Esophagus squamous epithelium (tissue), 5 donors: ENCODE results near the gene ANKRD13A. TPM values are rescaled to one million over a fixed set of nuclear protein-coding genes. Genes with fewer than 3 reads are reported as not detected.
"Not testable (repeated sequence)": the region's sequence is repeated elsewhere in the genome, so short reads cannot be mapped to it uniquely, and the experiment has no call there.

ENCODE experiments used
- DNase-seq: peaks from one replicate; lab custom pipeline; 2025; lab: John Stamatoyannopoulos, UW
- H3K27ac ChIP-seq, 4 donors: fragments of 200-600 bp; sonication (generic); one replicate each; pipeline ENCODE4 v1.5.1; 2016 to 2019; ENCODE audit warnings: mild to moderate bottlenecking in 1 of 4
- H3K27me3 ChIP-seq, 4 donors: fragments of 200-600 bp; sonication (generic); 1 replicate in 3 of 4; 2 replicates in 1 of 4; pipeline versions ENCODE4 v1.5.1 to v1.6.0; 2017 to 2021; ENCODE audit warnings: antibody characterized with exemption in 1 of 4
- H3K36me3 ChIP-seq, 3 donors: fragments of 200-600 bp; sonication (generic); one replicate each; pipeline ENCODE4 v1.5.1; 2016 to 2019
- H3K4me1 ChIP-seq, 3 donors: fragments of 200-600 bp; sonication (generic); one replicate each; pipeline ENCODE4 v1.5.1; 2017 to 2019
- H3K4me3 ChIP-seq, 4 donors: fragments of 200-600 bp; sonication (generic); 1 replicate in 3 of 4; 2 replicates in 1 of 4; pipeline ENCODE4 v1.5.1; 2016 to 2019; ENCODE audit warnings: mild to moderate bottlenecking in 2 of 4, moderate library complexity in 1 of 4
- H3K9me3 ChIP-seq, 3 donors: fragments of 200-600 bp; sonication (generic); one replicate each; pipeline ENCODE4 v1.5.1; 2016 to 2019
- POLR2A ChIP-seq, 4 donors: fragments of 450-650 bp; IDR thresholded peaks; one replicate each; pipeline ENCODE4 v1.6.1; 2017; ENCODE audit warnings: antibody characterized with exemption in 4 of 4, mild to moderate bottlenecking in 4 of 4, moderate library complexity in 3 of 4
- WGBS, 2 donors: methylation state at CpG; one replicate each; pipeline ENCODE4 v1.1.5; 2018; 5-methylcytosine and 5-hydroxymethylcytosine counted together
- intact Hi-C: fragments of 100-400 bp; cut with DNase I; formaldehyde crosslinking; loops from one replicate; pipeline ENCODE4 v1.15.0; 2022
- total RNA-seq, 4 donors: library from RNA; depleted of rRNA; stranded (reverse); fragments of >200 nt; gene quantifications; one replicate each; pipeline ENCODE4 v1.1.0, GENCODE V29; 2016
- TF ChIP-seq, protein P1 (sequence below), 6 experiments: fragments of 450-650 bp in 4 of 6; fragments of 200-600 bp in 2 of 6; sonication (generic) in 2 of 6; IDR thresholded peaks; one replicate each; pipeline ENCODE4 v1.5.1; 2016 to 2019; ENCODE audit warnings: antibody characterized with exemption in 6 of 6, mild to moderate bottlenecking in 4 of 6, moderate library complexity in 4 of 6
- donor health status: DM: yes; HTN: yes; CAD: no.

ANKRD13A gene
- total RNA-seq, 4 donors from 2014 or later: 67.6 to 92.9 (median 72.8) TPM

DNA sequence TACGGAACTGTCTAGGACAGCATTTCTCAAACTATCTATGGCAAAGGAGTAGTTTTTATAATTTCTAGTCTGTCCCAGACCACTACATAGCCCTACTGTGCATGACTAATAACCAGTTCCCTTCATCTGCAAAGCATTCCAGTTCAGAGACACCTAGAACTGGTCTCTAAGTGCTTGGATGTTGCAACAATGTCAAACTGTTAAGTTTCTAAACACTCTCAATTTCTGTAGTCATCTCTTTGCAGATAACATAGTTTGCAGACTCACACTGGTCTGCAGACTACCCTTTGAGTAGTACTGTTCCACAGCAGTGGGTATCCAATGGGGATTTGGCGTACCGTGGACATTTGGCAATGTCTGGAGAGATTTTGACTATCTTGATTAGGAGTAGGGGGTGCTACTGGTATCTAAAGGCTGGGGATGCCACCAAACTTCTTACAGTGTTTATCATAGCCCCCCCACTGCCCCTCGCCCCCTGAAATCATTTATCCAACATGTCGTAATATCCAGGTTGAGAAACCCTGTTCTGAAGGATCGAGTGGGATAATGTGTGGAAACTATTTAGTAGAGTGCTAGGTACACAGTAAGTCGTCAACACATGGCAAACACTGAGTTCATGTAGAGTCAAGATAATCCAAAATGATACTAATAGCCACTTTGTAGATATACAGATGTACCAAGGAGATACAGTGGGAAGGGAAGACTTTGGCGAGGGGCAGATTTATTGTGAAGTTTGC lies 47.4 kb downstream of the ANKRD13A start:
- no peak overlapping the region for H3K27ac ChIP-seq
- no peak overlapping the region for H3K4me3 ChIP-seq
- H3K36me3 ChIP-seq: peaks cover 0 to 19% (median 0%) of the 10 kb centered on the region in 3 donors
- TF ChIP-seq, protein P1, sequence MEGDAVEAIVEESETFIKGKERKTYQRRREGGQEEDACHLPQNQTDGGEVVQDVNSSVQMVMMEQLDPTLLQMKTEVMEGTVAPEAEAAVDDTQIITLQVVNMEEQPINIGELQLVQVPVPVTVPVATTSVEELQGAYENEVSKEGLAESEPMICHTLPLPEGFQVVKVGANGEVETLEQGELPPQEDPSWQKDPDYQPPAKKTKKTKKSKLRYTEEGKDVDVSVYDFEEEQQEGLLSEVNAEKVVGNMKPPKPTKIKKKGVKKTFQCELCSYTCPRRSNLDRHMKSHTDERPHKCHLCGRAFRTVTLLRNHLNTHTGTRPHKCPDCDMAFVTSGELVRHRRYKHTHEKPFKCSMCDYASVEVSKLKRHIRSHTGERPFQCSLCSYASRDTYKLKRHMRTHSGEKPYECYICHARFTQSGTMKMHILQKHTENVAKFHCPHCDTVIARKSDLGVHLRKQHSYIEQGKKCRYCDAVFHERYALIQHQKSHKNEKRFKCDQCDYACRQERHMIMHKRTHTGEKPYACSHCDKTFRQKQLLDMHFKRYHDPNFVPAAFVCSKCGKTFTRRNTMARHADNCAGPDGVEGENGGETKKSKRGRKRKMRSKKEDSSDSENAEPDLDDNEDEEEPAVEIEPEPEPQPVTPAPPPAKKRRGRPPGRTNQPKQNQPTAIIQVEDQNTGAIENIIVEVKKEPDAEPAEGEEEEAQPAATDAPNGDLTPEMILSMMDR (IDR thresholded peaks at IDR 0.05): no peak
- TF ChIP-seq POLR2A (IDR thresholded peaks at IDR 0.05): no peak
- DNase-seq: no peak
- no peaks in the 10 kb centered on the region for H3K27me3 ChIP-seq
- intact Hi-C loops: no loop called here
- no peaks in the 10 kb centered on the region for H3K9me3 ChIP-seq
- 84 to 94% methylated on average over 6 to 8 of the region's 8 CpGs for WGBS, 2 donors
- H3K4me1 ChIP-seq: peaks cover 0 to 39% (median 14%) of the 10 kb centered on the region in 3 donors

DNA sequence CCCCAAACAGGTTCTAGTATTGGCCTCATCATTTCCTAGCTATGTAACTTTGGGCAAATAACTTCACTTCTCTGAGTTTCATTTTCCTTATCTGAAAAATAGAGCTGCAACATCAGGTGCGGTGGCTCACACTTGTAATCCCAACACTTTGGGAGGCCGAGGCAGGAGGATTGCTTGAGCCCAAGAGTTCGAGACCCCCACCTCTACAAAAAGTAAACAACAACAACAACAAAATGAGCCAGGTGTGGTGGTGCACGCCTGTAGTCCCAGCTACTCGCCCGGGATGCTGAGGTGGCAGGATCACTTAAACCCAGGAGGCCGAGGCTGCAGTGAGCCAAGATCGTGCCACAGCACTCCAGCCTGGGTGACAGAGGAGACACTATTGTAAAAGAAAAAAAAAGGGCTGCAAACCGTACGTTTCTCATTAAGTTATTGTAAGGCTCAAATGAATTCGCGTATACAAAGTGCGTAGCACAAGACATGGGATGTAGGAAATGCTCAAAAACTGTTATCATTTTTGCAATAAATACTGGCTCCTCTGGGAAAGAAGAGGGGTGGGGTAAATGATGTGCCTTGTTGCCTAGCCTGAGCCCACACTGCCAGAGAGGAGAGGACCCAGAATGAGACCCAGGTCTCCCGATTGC lies 48.2 kb downstream of the ANKRD13A start:
- intact Hi-C loops: no loop called here
- Histone ChIP-seq H3K36me3 (peaks cover 0 to 11% (median 0%) of the 10 kb centered on the region in 3 donors), H3K9me3 (no peaks in the 10 kb centered on the region), H3K4me3 (peak overlapping the region; percentile 65 to 93 (median 85)), H3K27me3 (no peaks in the 10 kb centered on the region), H3K27ac (peak overlapping the region in 3 of 4 donors; percentile 75 to 83 (median 81)), H3K4me1 (peaks cover 0 to 38% (median 14%) of the 10 kb centered on the region in 3 donors)
- no peak for TF ChIP-seq POLR2A (IDR thresholded peaks at IDR 0.05)
- TF ChIP-seq, protein P1 (IDR thresholded peaks at IDR 0.05): no peak
- 66 to 74% methylated on average over 11 to 14 of the region's 14 CpGs for WGBS, 2 donors
- no peak for DNase-seq

DNA sequence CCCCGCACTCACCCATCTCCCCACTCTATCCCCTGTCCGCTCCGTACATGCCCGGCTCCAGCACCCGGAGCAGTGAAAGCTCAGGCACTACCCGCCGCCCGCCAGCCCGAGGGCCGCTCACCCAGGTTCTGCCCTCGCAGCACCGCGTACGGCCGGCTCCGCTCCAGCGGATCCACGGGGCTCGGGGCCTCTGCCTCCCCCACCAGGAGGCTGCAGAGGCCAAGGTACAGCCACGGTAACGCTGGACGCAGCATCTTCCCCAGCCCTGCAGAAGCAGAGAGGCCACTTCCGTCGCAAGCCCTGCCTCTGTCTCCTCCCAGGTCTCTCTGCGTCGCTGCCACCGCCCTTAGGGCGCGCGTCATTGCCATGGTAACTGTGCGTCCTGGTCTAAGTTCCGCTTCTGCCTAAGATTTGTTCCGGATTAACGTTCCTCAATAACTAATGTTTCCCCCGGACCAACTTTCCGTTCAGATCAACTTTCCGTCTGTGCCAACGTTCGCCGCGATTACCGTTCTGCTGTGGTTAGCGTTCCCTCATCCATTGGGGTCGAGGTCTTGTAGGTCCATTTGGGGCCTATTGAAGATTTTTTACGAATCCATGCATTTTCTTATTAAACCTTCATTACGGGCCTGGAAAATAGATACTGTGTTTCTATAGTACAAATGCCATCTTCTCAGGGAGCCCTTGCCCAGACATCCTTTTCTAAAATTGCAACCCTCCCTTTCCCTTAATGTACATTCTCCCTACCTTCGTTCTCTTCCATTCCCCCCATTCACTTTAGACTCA lies 49.2 kb downstream of the ANKRD13A start, which contains the start of gene C12orf76:
Gene C12orf76, minus strand, starts transcription at position 281 of the 786 bp plus-strand sequence. Its CDS starts 27 bp downstream, at position 254.
- TF ChIP-seq POLR2A (IDR thresholded peaks at IDR 0.05): peak in 1 of 4 donors; percentile 67
- TF ChIP-seq, protein P1 (IDR thresholded peaks at IDR 0.05): peak in 1 of 6 experiments; percentile 8
- intact Hi-C loops: no loop called here
- H3K4me3 ChIP-seq: peak within 1 kb of the TSS; percentile 65 to 93 (median 85)
- peaks cover 0 to 28% (median 14%) of the 10 kb centered on the region in 3 donors for H3K4me1 ChIP-seq
- H3K27me3 ChIP-seq: no peaks in the 10 kb centered on the region
- H3K36me3 ChIP-seq: peaks cover 0 to 7% (median 0%) of the 10 kb centered on the region in 3 donors
- H3K27ac ChIP-seq: peak within 1 kb of the TSS; percentile 75 to 89 (median 82)
- 3 to 4% methylated on average over 25 to 27 of the region's 47 CpGs for WGBS, 2 donors
- peak; percentile 80 for DNase-seq
- no peaks in the 10 kb centered on the region for H3K9me3 ChIP-seq

DNA sequence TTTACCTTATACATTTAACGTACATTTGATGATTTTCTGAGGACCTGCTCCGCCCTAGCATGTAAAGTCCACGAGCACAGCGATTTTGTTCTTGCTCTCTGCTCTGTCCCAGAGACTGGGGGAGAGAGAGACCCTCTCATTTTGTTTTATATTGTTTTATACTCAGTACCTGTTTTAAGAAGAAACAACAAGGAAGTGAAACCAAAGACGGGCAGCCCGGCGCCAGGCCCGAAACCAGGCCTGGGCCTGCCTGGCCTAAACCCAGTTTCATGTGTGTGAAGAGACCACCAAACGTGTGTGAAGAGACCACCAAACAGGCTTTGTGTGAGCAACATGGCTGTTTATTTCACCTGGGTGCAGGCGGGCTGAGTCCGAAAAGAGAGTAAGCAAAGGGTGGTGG lies 49.8 kb downstream of the ANKRD13A start:
- peaks cover 0 to 27% (median 14%) of the 10 kb centered on the region in 3 donors for H3K4me1 ChIP-seq
- H3K4me3 ChIP-seq: peak overlapping the region; percentile 65 to 93 (median 85)
- peak overlapping the region; percentile 75 to 89 (median 82) for H3K27ac ChIP-seq
- H3K9me3 ChIP-seq, intact Hi-C loops, H3K27me3 ChIP-seq, H3K36me3 ChIP-seq, DNase-seq: not testable (repeated sequence)
- WGBS, 2 donors: 66 to 83% methylated on average over 9 to 11 of the region's 11 CpGs

DNA sequence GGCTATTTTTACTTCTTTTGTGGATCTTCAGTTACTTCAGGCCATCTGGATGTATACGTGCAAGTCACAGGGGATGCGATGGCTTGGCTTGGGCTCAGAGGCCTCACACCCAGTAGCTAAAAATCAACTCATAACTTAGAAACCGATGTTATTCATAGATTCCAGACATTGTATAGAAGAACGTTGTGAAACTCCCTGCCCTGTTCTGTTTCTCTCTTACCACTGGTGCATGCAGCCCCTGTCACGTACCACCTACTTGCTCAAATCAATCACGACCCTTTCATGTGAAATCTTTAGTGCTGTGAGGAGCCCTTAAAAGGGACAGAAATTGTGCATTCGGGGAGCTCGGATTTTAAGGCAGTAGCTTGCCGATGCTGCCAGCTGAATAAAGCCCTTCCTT lies 50.4 kb downstream of the ANKRD13A start:
- not testable (repeated sequence) for H3K27ac ChIP-seq
- 91 to 92% methylated on average over 7 to 9 of the region's 9 CpGs for WGBS, 2 donors

More for the DNA sequence above, 50.4 kb downstream of the ANKRD13A start:
- DNase-seq, H3K27me3 ChIP-seq, intact Hi-C loops, H3K9me3 ChIP-seq, H3K4me3 ChIP-seq, H3K36me3 ChIP-seq: not testable (repeated sequence)
- peaks cover 0 to 27% (median 14%) of the 10 kb centered on the region in 3 donors for H3K4me1 ChIP-seq
